Smooth muscle cell (in vitro differentiated cells): Measurements from ENCODE around the gene SLX9. TPM values are rescaled to one million over a fixed set of nuclear protein-coding genes. Genes with fewer than 3 reads are reported as not detected.

ENCODE experiments used
- DNase-seq: peaks from one replicate; lab custom pipeline; 2025; ENCODE audit not compliant: unreplicated experiment; lab: John Stamatoyannopoulos, UW
- H2AFZ ChIP-seq: fragments of 200-600 bp; sonication (generic); 2 replicates; pipeline ENCODE4 v1.6.0; 2016; ENCODE audit warnings: antibody characterized with exemption, low read depth, mild to moderate bottlenecking
- H3F3A ChIP-seq: fragments of 200-600 bp; sonication (generic); 2 replicates; pipeline ENCODE4 v1.6.0; 2017; ENCODE audit warnings: antibody characterized with exemption, low read depth
- H3K27ac ChIP-seq: fragments of 200-600 bp; sonication (generic); 2 replicates; pipeline ENCODE4 v1.5.1; 2016; ENCODE audit warnings: low read depth, mild to moderate bottlenecking
- H3K27me3 ChIP-seq: fragments of 200-600 bp; sonication (generic); 2 replicates; pipeline ENCODE4 v1.6.1; 2016; ENCODE audit warnings: low read depth, mild to moderate bottlenecking
- H3K36me3 ChIP-seq: fragments of 200-600 bp; sonication (generic); 2 replicates; pipeline ENCODE4 v1.5.1; 2016; ENCODE audit warnings: low read depth
- H3K4me1 ChIP-seq: fragments of 200-600 bp; sonication (generic); 2 replicates; pipeline ENCODE4 v1.5.1; 2016; ENCODE audit warnings: low read depth
- H3K4me2 ChIP-seq: fragments of 200-600 bp; sonication (generic); 2 replicates; pipeline ENCODE4 v1.6.0; 2016; ENCODE audit warnings: mild to moderate bottlenecking
- H3K4me3 ChIP-seq: fragments of 200-600 bp; sonication (generic); 2 replicates; pipeline ENCODE4 v1.5.1; 2016; ENCODE audit warnings: mild to moderate bottlenecking
- H3K79me2 ChIP-seq: fragments of 200-600 bp; sonication (generic); 2 replicates; pipeline ENCODE4 v1.6.0; 2016; ENCODE audit warnings: low read depth, mild to moderate bottlenecking
- H3K9ac ChIP-seq: fragments of 200-600 bp; sonication (generic); 2 replicates; pipeline ENCODE4 v1.6.0; 2016; ENCODE audit warnings: low read depth
- H3K9me3 ChIP-seq: fragments of 200-600 bp; sonication (generic); replicated peaks from 2 replicates; pipeline ENCODE4 v1.5.1; 2016; ENCODE audit warnings: low read depth
- H4K20me1 ChIP-seq: fragments of 200-600 bp; sonication (generic); 2 replicates; pipeline ENCODE4 v1.6.0; 2016; ENCODE audit warnings: low read depth
- WGBS: methylation state at CpG from one replicate; pipeline ENCODE4 v1.1.7; 2016; ENCODE audit warnings: low lambda C conversion rate; 5-methylcytosine and 5-hydroxymethylcytosine counted together
- polyA plus RNA-seq: library from polyadenylated mRNA; unstranded; fragments of >200 nt; fragmentation: Nextera tagmentation; extraction: Ambion mirVana; gene quantifications from 2 replicates; pipeline ENCODE4 v1.2.1, GENCODE V29; 2016
- total RNA-seq: library from RNA; depleted of rRNA; stranded (reverse); fragments of >200 nt; gene quantifications from 2 replicates; pipeline ENCODE4 v1.2.3, GENCODE V29; 2014
- TF ChIP-seq, protein P1 (sequence below): fragments of 200-600 bp; sonication (generic); IDR thresholded peaks from 2 replicates; pipeline ENCODE4 v1.5.1; 2017; ENCODE audit warnings: borderline replicate concordance, mild to moderate bottlenecking, antibody characterized with exemption; ENCODE audit not compliant: insufficient read depth, poor library complexity, severe bottlenecking

The SLX9 gene
- total and polyA plus RNA-seq, 2 experiments from 2014 or later: 13.9 to 26.6 TPM

DNA sequence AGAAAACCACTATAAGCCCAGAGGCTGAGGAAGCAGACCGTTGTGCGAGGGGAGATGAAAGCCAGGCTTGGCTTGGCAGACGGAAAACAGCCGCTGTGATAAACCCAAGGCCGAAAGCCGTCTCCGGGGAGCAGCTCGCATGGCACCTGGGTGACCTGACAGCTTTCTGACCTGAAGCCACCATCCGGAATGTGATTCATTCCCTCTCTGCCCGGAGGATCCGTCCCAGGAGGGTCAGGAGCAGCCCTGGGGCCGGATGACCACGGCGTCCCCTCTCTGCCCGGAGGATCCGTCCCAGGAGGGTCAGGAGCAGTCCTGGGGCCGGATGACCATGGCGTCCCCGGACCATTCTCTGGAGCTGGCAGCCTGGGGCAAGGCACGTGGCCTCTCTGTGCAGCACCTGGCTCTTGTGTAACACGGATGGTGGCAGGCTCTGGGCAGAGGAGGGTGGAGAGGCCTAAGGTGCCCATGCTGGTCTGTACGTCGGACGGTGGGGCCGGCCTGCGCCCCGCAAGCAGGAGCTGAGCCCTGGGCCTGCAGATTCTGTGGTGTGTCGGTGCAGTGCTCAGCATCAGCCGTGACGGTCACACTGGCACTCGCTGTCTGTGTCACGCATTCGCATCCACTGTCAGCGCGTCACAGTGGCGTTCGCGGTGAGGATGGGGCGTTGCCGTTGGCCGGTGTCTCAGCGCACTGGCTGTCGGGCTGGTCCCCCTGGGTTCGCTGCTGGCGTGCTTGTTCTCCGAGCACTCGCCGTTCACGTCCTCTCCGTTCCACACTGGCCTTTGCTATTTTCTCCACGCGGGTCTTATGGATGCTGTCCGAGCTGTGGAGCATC, 50.3 kb downstream of the SLX9 start:
- H2AFZ ChIP-seq: no peak overlapping the region
- H3K4me2 ChIP-seq: no peak overlapping the region
- H3K9me3 ChIP-seq: no peaks in the 10 kb centered on the region
- no peaks in the 10 kb centered on the region for H3K27me3 ChIP-seq
- no peaks in the 10 kb centered on the region for H3K36me3 ChIP-seq
- no peak for DNase-seq
- 80% methylated on average over 53 of the region's 53 CpGs for WGBS
- H3F3A ChIP-seq: no peaks in the 10 kb centered on the region
- TF ChIP-seq, protein P1, sequence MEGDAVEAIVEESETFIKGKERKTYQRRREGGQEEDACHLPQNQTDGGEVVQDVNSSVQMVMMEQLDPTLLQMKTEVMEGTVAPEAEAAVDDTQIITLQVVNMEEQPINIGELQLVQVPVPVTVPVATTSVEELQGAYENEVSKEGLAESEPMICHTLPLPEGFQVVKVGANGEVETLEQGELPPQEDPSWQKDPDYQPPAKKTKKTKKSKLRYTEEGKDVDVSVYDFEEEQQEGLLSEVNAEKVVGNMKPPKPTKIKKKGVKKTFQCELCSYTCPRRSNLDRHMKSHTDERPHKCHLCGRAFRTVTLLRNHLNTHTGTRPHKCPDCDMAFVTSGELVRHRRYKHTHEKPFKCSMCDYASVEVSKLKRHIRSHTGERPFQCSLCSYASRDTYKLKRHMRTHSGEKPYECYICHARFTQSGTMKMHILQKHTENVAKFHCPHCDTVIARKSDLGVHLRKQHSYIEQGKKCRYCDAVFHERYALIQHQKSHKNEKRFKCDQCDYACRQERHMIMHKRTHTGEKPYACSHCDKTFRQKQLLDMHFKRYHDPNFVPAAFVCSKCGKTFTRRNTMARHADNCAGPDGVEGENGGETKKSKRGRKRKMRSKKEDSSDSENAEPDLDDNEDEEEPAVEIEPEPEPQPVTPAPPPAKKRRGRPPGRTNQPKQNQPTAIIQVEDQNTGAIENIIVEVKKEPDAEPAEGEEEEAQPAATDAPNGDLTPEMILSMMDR: no peak
- no peak overlapping the region for H3K9ac ChIP-seq
- H3K4me3 ChIP-seq: no peak overlapping the region
- H3K4me1 ChIP-seq: no peaks in the 10 kb centered on the region
- no peaks in the 10 kb centered on the region for H3K79me2 ChIP-seq
- no peaks in the 10 kb centered on the region for H4K20me1 ChIP-seq
- no peak overlapping the region for H3K27ac ChIP-seq

DNA sequence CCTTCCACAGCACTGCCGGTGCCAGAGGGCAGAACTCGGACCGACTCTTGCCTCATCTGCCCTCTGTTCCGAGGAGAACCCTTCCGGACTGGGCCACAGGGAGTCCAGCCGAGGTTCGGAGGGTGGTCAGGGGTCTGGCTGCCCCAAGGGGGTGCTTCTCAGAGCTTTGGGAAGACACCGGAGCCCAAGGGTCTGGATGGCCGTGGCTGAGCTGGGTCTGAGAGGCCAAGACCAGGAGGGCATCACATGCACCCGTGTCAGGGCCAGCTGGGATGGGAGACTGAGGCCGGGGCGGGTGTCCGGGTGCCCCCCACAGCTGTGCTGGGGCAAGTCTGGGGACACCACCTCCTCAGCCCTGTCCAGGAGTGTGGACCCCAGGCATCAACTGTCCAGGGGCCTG, 51.1 kb downstream of the SLX9 start:
- Histone ChIP-seq H3K79me2 (no peaks in the 10 kb centered on the region), H3F3A (no peaks in the 10 kb centered on the region), H3K36me3 (no peaks in the 10 kb centered on the region), H2AFZ (no peak overlapping the region), H4K20me1 (no peaks in the 10 kb centered on the region), H3K9ac (no peak overlapping the region), H3K9me3 (no peaks in the 10 kb centered on the region), H3K4me2 (no peak overlapping the region), H3K27ac (no peak overlapping the region), H3K4me1 (no peaks in the 10 kb centered on the region), H3K27me3 (no peaks in the 10 kb centered on the region), H3K4me3 (no peak overlapping the region)
- no peak for DNase-seq
- TF ChIP-seq, protein P1: no peak
- 89% methylated on average over 13 of the region's 13 CpGs for WGBS

DNA sequence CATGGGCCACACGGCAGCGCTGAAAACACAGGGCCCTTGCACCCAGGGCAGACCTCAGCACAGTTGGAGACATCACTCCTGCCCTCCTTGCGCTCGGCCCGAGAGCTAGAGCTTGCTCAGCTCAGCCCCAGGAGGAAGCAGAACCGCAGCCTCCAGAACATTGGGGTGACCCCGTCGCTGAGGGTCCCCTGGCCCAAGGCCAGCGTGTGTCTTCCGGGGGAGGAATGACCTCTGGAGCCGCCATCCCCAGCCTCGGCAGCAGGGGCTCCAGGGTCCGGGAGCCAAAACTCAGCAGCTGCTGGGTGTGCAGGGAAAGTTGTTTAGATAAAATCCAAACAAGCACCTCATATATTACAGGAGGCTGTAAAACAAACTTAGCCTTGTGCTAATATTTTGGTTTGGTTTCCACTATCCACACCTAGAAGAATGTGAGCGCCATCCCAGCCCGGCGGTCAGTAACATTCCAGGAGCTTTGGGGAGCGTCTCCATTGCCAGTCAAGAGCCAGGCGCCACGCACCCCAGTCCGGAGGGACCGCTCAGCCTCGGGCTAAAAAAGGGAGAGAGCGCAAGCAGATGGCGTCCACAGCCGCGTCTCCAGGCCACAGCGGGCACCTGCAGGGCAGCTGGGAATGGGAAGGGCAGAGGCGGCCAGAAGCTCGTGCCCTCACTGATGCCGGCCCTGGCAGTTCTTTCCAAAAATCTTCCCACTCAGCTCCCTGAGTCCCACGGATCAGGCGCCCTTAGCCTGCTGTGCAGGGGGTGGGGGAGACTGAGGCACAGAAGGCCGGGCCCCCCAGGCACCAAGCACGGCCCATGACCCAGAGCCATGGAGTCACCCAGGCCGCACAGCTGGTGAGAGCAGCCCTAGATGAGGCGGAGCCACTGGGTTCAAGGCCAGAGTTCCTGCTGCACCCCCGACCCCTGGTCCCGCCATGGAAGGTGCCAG, 52.0 kb downstream of the SLX9 start:
- H3K9me3 ChIP-seq: no peaks in the 10 kb centered on the region
- H3K27me3 ChIP-seq: no peaks in the 10 kb centered on the region
- 92% methylated on average over 38 of the region's 38 CpGs for WGBS
- H4K20me1 ChIP-seq: no peaks in the 10 kb centered on the region
- DNase-seq: no peak
- no peak overlapping the region for H2AFZ ChIP-seq
- H3K4me2 ChIP-seq: no peak overlapping the region
- H3K4me1 ChIP-seq: no peaks in the 10 kb centered on the region
- TF ChIP-seq, protein P1: no peak
- no peak overlapping the region for H3K27ac ChIP-seq
- no peaks in the 10 kb centered on the region for H3K36me3 ChIP-seq
- no peak overlapping the region for H3K4me3 ChIP-seq
- no peak overlapping the region for H3K9ac ChIP-seq
- no peaks in the 10 kb centered on the region for H3F3A ChIP-seq
- no peaks in the 10 kb centered on the region for H3K79me2 ChIP-seq
